Epidermal melanocyte (primary cell): Measurements from ENCODE around the gene LRP1.
A peak's percentile ranks its signal among the peaks of the same experiment; 100 is the strongest.

Experiments used
- DNase-seq: peaks from one replicate; pipeline ENCODE4 v3.0.0; 2011; ENCODE audit warnings: low spot score; ENCODE audit not compliant: insufficient read length

Gene LRP1

DNA sequence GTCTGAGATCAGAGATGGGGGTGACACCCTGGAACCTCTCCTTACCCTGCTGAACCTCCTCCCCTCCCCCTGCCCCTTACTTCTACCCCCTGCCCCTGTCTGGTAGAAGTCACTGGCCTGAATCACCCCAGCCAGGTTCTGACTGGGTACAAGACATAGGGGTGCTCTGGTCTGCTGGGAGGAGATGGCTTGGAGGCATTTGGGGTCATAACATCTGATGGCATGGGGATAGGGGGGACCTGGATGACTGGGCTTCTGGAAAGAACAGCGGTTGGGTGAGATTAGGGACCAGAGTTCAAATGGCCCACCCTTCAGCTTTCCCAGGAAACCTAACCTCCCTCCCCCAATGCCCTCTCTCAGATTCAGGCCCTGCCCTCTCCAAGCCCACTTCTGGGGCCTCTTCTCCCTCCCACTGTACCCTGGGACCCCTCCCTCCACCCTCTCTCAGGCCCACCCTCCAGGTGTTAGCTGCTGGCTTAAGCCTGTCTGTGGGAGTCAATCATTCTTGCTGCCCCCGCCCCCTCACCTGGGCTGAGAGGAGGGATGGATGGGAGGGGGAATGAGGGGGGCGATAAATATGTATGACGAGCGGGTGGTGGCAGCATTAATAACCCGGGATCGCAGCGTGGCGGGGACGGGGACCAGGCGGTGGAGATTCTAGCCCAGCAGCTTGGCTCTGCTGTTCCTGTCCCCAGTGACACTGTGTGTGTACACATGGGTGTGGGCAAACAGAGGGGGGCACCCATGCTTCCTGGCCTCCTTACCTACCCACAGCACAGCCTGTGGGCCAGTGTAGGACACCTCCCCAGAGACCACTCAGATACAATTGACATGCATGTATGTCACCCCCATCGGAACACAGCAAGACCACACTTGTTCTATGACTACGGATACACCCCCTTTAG is 94.3 kb downstream of the LRP1 start:
- no peak for DNase-seq

- no peak for DNase-seq
These were observed 95.2 kb downstream of the LRP1 start for GRCh38 chr12:57223191-57224165.

DNA sequence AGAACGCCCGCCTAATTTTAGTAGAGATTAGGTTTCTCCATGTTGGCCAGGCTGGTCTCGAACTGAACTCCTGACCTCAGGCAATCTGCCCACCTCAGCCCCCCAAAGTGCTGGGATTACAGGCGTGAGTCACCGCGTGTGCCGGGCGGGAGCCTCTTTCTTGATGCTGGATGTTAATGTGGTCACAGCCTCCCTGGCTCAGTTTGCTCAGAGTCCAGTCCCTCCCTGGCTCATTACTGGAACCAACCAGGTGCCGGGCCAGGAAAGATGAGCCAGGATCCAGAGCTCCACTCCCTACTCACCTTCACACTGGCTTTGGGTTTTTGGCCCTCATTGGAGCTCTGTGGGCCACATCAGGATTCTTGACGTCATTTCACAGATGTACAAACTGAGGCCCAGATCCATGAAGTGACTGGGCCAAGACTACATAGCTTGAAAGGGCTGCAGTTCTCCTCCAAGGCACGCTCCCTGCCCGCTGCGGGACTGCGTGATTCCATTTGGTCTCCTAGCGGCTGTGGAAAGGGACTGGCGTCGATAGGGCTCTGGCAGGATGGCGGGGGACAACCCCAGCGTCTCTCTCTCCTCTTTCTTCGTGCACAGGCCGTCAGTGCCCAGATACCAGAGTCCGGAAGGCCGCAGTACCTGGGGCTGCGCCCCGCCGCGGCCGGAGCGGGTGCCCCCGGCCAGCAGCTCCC is 96.1 kb downstream of the LRP1 start:
- no peak for DNase-seq

DNA sequence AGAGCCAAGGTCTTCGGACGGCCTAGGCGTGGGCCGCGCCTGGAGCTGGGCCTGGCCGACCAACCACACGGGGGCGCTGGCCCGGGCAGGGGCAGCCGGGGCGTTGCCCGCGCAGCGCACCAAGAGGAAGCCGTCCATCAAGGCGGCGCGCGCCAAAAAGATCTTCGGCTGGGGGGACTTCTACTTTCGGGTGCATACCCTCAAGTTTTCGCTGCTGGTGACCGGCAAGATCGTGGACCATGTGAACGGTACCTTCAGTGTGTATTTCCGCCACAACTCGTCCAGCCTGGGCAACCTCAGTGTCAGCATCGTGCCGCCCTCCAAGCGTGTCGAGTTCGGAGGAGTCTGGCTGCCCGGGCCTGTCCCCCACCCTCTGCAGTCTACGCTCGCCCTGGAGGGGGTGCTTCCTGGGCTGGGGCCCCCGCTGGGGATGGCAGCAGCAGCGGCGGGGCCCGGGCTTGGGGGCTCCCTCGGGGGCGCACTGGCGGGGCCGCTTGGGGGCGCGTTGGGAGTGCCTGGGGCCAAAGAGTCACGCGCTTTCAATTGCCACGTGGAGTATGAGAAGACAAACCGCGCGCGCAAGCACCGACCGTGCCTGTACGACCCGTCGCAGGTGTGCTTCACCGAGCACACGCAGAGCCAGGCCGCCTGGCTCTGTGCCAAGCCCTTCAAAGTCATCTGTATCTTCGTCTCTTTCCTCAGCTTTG is 96.8 kb downstream of the LRP1 start:
- no peak for DNase-seq

- DNase-seq = no peak
These were observed 97.5 kb downstream of the LRP1 start for GRCh38 chr12:57225680-57226210.

DNA sequence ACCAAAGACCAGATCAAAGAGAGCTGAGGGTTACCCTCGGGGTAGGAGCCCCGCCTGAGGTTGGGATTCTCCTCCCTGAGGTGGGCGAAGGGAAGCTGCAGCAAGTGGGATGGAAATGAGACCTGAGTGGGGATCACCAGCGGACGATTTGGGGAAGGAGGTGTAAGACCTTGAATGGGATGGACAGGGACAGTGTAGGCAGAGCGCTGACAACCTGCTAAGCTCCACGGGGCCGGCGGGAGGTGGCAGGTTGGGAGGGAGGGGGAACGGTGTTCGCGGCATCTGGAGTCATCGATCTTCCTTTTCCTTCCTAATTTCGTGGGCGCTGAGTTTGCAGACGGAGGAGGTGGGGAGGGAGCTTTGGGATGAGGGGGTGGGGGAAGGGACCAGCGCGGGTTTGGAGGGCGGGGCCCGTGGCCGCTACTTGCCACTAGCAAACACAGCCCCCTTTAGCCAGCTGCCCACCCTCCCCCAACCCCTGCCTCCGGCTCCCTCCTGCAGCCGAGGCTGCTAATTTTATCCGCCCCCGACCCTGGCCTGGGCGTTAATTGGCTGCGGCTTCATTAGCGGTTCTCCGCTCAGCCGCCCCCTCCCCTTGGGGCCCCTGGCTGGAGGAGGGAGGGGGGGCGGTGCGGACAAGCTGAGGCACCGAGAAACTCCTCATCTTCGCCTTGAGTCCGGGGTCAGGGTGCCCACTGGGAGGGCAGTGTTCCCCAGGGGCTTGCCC is 98.5 kb downstream of the LRP1 start:
- DNase-seq = no peak

GRCh38 chr12:57227315-57228115 is 99.2 kb downstream of the LRP1 start:
- DNase-seq = no peak

GRCh38 chr12:57229046-57229633 is 100.9 kb downstream of the LRP1 start:
- DNase-seq = no peak

- peak; percentile 100 for DNase-seq
These were observed 101.5 kb downstream of the LRP1 start, which contains the start of gene SHMT2 for GRCh38 chr12:57229634-57230380. SHMT2 (plus strand) TSS chr12:57229711; CDS start chr12:57229779, 68 bp downstream.

GRCh38 chr12:57230381-57231155 is 102.3 kb downstream of the LRP1 start:
- DNase-seq = no peak

DNA sequence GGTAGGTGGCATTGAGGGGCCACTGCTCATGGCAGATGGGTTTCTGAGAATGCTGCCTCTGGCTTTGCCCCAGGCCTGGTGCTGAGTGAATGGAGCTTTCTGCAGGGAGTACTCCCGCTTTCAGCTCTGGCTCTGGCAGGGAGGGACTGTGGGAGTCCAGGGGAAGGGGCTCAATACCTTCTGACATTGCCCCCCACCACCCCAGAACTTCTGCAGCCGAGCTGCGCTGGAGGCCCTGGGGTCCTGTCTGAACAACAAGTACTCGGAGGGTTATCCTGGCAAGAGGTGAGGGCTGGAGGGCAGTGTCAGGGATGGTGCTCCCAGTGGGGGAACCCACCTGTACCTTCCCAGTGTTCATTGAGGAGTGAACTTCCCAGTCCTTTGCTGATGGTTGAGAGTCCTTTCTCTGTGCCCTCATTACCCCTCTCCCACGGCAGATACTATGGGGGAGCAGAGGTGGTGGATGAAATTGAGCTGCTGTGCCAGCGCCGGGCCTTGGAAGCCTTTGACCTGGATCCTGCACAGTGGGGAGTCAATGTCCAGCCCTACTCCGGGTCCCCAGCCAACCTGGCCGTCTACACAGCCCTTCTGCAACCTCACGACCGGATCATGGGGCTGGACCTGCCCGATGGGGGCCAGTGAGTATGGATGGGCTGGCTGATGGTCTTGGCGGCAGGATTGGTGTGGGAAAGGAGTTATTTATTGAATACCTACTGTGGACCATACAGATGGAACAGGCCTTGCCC is 103.2 kb downstream of the LRP1 start:
- DNase-seq = no peak

- DNase-seq = no peak
These were observed 104.0 kb downstream of the LRP1 start for GRCh38 chr12:57232156-57232756.

DNA sequence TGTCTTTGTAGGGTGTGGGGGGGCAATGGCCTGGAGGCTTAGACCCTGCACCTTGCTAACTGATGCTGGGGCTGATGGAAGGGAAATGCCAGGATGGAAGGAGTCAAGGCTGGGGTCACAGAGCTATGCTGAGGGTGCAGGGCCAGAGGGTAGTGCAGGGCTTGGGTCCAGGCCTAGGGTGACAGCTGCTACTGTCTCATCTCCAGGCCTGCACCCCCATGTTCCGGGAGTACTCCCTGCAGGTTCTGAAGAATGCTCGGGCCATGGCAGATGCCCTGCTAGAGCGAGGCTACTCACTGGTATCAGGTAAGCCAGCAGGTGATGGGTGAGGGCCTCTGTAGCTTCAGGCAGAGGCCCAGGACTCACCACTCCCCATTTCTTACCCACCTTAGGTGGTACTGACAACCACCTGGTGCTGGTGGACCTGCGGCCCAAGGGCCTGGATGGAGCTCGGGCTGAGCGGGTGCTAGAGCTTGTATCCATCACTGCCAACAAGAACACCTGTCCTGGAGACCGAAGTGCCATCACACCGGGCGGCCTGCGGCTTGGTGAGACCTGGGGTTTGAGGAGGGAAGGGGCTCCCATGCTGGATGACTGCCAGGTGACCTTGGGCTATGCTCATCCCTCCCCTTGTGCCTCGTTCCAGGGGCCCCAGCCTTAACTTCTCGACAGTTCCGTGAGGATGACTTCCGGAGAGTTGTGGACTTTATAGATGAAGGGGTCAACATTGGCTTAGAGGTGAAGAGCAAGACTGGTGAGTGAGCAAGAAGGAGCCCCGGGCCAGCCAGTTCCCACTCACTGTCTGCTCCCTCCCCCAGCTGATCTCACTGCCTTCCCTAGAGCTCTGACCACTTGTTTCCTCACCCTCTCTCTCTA is 105.3 kb downstream of the LRP1 start:
- DNase-seq = no peak

- DNase-seq = no peak
These were observed 105.9 kb downstream of the LRP1 start for GRCh38 chr12:57234233-57234570.

DNA sequence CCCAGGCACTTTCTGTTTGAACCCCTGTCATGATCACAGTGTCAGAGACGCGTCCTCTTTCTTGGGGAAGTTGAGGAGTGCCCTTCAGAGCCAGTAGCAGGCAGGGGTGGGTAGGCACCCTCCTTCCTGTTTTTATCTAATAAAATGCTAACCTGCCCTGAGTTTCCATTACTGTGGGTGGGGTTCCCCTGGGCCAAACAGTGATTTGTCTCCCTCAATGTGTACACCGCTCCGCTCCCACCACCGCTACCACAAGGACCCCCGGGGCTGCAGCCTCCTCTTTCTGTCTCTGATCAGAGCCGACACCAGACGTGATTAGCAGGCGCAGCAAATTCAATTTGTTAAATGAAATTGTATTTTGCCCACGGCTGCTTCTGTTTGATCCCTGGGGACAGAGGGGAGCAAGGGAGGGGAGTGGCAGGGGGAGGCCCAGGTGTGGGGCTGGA is 106.3 kb downstream of the LRP1 start:
- no peak for DNase-seq
